Measurements from ENCODE around the gene USP47. TPM values are rescaled to one million over a fixed set of nuclear protein-coding genes. Genes with fewer than 3 reads are reported as not detected.

Gene USP47
- total and polyA plus RNA-seq, 9 of the 15 experiments (the other 6 are each of a cell fraction or from before 2014, with no cell fraction given): 13.1 to 63.6 (median 34.7) TPM

DNA sequence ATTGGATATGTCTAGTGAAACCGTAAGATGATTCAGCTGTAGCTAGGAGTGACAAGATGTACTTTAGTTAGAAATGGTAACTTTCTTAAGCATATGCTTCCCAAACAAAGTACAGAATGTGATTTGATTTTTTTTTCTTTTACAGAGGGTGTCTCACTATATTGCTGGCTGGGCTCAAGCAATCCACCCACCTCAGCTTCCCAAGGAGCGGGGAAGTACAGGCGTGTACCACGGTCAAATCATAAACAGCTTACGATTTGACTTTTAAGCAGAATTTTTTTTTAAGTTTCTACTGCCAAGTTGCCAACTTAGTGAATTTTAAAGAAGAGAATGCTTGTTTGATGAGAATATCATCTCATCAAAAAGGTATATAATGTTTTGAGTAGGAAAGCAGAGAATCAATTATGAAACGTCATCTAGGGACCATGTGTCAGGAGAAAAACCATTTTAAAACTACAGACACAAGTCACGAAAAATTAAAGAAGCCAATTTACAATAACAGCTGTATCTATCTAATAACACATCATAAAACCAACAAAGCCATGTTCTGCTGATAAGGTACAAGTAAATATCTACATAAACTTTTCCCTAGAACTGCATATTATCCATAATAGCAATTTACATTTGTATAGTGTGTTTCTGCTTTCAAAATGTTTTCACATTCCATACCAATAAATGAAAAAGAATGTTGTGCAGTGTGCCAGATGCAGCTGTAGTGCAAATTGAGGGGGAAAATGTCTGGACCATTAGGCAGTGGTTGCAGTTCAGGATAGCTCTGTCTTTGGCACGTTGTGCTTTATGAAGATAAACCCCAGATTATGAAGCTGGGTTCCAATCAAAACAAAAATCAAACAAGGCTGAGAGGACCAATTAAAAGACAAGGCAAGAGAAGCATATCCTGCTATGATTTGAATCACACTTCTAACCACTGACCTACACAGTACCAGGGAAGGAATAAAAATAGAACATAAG, 33.7 kb upstream of the USP47 start:
- Histone ChIP-seq H4K20me1 (replicated peaks; ENCODE audit: control insufficient read depth, insufficient read depth, low read length) (no peaks in the 10 kb centered on the region), H3K9ac (ENCODE audit: insufficient read depth in 1 of 2, low read depth in 2 of 2, low read length in 2 of 2) (no peak overlapping the region), H3K4me1 (replicated peaks in 1 of 2; ENCODE audit: control insufficient read depth in 2 of 2, insufficient read depth in 2 of 2, low read length in 2 of 2) (peaks cover 5 to 8% of the 10 kb centered on the region in 2 experiments; a peak in 3 of 5 replicates), H3K36me3 (ENCODE audit: control insufficient read depth, insufficient read depth, low read length) (no peaks in the 10 kb centered on the region), H2AFZ (ENCODE audit: low read depth, low read length) (no peak overlapping the region), H3K27ac (ENCODE audit: extremely low read depth, low read depth, low read length) (no peak overlapping the region), H3K9me1 (ENCODE audit: control insufficient read depth, insufficient read depth, low read length) (no peaks in the 10 kb centered on the region), H3K79me2 (ENCODE audit: control insufficient read depth, insufficient read depth, low read length) (no peaks in the 10 kb centered on the region), H3K9me3 (replicated peaks; ENCODE audit: control insufficient read depth, insufficient read depth, low read depth, low read length) (no peaks in the 10 kb centered on the region), H3K4me2 (ENCODE audit: insufficient read depth, low read length) (no peak overlapping the region), H3K4me3 (no peak overlapping the region), H3K27me3 (ENCODE audit: control insufficient read depth in 2 of 2, insufficient read depth in 2 of 2, low read length in 2 of 2) (no peaks in the 10 kb centered on the region)
- no TSS peak for BruUV-seq (replicated peaks)
- ChIA-PET POLR2A (no interaction called here), CTCF (ENCODE audit: low intra/inter-chr PET ratio) (no interaction called here)
- intact Hi-C loops (cut with micrococcal nuclease) (no loop called here), in situ Hi-C loops (cut with MboI) (no loop called here)
- TF ChIP-seq SREBF2 (CRISPR knock-in tag; IDR thresholded peaks at IDR 0.05): no peak
- TF ChIP-seq, protein P1, sequence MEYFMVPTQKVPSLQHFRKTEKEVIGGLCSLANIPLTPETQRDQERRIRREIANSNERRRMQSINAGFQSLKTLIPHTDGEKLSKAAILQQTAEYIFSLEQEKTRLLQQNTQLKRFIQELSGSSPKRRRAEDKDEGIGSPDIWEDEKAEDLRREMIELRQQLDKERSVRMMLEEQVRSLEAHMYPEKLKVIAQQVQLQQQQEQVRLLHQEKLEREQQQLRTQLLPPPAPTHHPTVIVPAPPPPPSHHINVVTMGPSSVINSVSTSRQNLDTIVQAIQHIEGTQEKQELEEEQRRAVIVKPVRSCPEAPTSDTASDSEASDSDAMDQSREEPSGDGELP (CRISPR knock-in tag; IDR thresholded peaks at IDR 0.05; ENCODE audit: borderline replicate concordance): no peak
- no peak for TF ChIP-seq ZNF75A (CRISPR knock-in tag; IDR thresholded peaks at IDR 0.05)
- no peak for TF ChIP-seq ZNF311 (CRISPR knock-in tag; IDR thresholded peaks at IDR 0.05)
- no peak for TF ChIP-seq ZNF121 (CRISPR knock-in tag; conservative IDR thresholded peaks at IDR 0.05)
- TF ChIP-seq, protein P2, sequence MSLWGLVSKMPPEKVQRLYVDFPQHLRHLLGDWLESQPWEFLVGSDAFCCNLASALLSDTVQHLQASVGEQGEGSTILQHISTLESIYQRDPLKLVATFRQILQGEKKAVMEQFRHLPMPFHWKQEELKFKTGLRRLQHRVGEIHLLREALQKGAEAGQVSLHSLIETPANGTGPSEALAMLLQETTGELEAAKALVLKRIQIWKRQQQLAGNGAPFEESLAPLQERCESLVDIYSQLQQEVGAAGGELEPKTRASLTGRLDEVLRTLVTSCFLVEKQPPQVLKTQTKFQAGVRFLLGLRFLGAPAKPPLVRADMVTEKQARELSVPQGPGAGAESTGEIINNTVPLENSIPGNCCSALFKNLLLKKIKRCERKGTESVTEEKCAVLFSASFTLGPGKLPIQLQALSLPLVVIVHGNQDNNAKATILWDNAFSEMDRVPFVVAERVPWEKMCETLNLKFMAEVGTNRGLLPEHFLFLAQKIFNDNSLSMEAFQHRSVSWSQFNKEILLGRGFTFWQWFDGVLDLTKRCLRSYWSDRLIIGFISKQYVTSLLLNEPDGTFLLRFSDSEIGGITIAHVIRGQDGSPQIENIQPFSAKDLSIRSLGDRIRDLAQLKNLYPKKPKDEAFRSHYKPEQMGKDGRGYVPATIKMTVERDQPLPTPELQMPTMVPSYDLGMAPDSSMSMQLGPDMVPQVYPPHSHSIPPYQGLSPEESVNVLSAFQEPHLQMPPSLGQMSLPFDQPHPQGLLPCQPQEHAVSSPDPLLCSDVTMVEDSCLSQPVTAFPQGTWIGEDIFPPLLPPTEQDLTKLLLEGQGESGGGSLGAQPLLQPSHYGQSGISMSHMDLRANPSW (CRISPR knock-in tag; IDR thresholded peaks at IDR 0.05): no peak
- no peak for TF ChIP-seq RBM34 (IDR thresholded peaks at IDR 0.05; ENCODE audit: borderline replicate concordance, insufficient read depth, low read length)
- no peak for TF ChIP-seq GATA2 (CRISPR knock-in tag; IDR thresholded peaks at IDR 0.05)
- TF ChIP-seq PHF21A (IDR thresholded peaks at IDR 0.05; ENCODE audit: borderline replicate concordance, low read depth): no peak
- no peak for TF ChIP-seq TFAM (CRISPR knock-in tag; conservative IDR thresholded peaks at IDR 0.05)
- no peak for TF ChIP-seq ZC3H4 (CRISPR knock-in tag; IDR thresholded peaks at IDR 0.05; ENCODE audit: borderline replicate concordance)
- no peak for TF ChIP-seq ZNF717 (CRISPR knock-in tag; IDR thresholded peaks at IDR 0.05)
- TF ChIP-seq ZNF644 (tag; IDR thresholded peaks at IDR 0.05; ENCODE audit: low read depth): no peak
- ATAC-seq (no peak), DNase-seq (ENCODE audit: extremely low read depth in 1 of 4, low spot score in 3 of 4) (no peak), FAIRE-seq (no peak)
- 62% methylated on average over 8 of the region's 8 CpGs for WGBS (ENCODE audit: insufficient coverage, low coverage, missing lambda C conversion rate)
